ENCODE results near the gene PRKN. TPM values are rescaled to one million over a fixed set of nuclear protein-coding genes. Genes with fewer than 3 reads are reported as not detected.

PRKN gene
- total and polyA plus RNA-seq, 9 of the 15 experiments (the other 6 are each of a cell fraction or from before 2014, with no cell fraction given): 0.03 to 0.96 (median 0.15) TPM; not detected in 2

DNA sequence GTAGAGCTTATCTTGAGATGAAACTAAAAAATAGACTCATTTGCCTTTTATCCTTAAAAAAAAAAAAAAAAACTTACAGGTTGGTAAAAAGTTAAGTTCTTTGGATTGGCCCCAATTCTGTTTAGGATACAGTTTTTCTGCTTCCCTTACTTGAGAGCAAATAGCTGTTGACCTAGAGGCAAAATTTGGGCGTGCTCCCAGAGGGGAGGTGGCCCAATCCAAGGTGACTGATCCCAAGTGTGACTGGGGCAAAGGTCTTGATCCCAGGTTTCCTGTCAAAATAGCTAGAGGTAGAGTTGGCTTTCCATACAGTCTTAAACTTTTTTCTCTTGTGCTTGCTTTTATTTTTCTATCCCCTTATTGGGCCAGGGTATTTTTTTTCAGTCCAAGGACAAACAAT lies 1089.9 kb downstream of the PRKN start:
- Histone ChIP-seq H3K4me1 (replicated peaks in 1 of 2; ENCODE audit: control insufficient read depth in 2 of 2, insufficient read depth in 2 of 2, low read length in 2 of 2) (no peaks in the 10 kb centered on the region), H3K79me2 (ENCODE audit: control insufficient read depth, insufficient read depth, low read length) (no peaks in the 10 kb centered on the region), H3K9me3 (replicated peaks; ENCODE audit: control insufficient read depth, insufficient read depth, low read depth, low read length) (no peaks in the 10 kb centered on the region), H2AFZ (ENCODE audit: low read depth, low read length) (no peak overlapping the region), H3K4me2 (ENCODE audit: insufficient read depth, low read length) (no peak overlapping the region), H3K36me3 (ENCODE audit: control insufficient read depth, insufficient read depth, low read length) (no peaks in the 10 kb centered on the region), H3K9me1 (ENCODE audit: control insufficient read depth, insufficient read depth, low read length) (no peaks in the 10 kb centered on the region), H3K9ac (ENCODE audit: insufficient read depth in 1 of 2, low read depth in 2 of 2, low read length in 2 of 2) (no peak overlapping the region), H3K4me3 (no peak overlapping the region), H4K20me1 (replicated peaks; ENCODE audit: control insufficient read depth, insufficient read depth, low read length) (no peaks in the 10 kb centered on the region), H3K27me3 (ENCODE audit: control insufficient read depth in 2 of 2, insufficient read depth in 2 of 2, low read length in 2 of 2) (peaks cover 0 to 16% of the 10 kb centered on the region in 2 experiments; a peak in 4 of 5 replicates), H3K27ac (ENCODE audit: extremely low read depth, low read depth, low read length) (no peak overlapping the region)
- no TSS peak for BruUV-seq (replicated peaks)
- ChIA-PET POLR2A (no interaction called here), CTCF (ENCODE audit: low intra/inter-chr PET ratio) (interaction anchor here (0.7 kb wide), 1 partner anchor 12 kb away, joined by 3 read pairs; no protein-coding TSS in a partner anchor)
- intact Hi-C loops (cut with micrococcal nuclease) (no loop called here), in situ Hi-C loops (cut with MboI) (no loop called here)
- 0% methylated on average over 1 of the region's 1 CpG for WGBS (ENCODE audit: insufficient coverage, low coverage, missing lambda C conversion rate)
- FAIRE-seq: no peak
- no peak for DNase-seq (ENCODE audit: extremely low read depth in 1 of 4, low spot score in 3 of 4)
- ATAC-seq: no peak
- TF ChIP-seq MAZ (CRISPR knock-in tag; conservative IDR thresholded peaks at IDR 0.05 in 1 of 2, IDR thresholded peaks at IDR 0.05 in 1 of 2) (no peak), ILF3 (IDR thresholded peaks at IDR 0.05; ENCODE audit: borderline replicate concordance) (no peak), RFX7 (CRISPR knock-in tag; IDR thresholded peaks at IDR 0.05) (no peak), YBX1 (IDR thresholded peaks at IDR 0.05) (no peak), RB1 (IDR thresholded peaks at IDR 0.05; ENCODE audit: low read depth) (no peak), ZZZ3 (IDR thresholded peaks at IDR 0.05) (no peak)
- TF ChIP-seq, protein P1, sequence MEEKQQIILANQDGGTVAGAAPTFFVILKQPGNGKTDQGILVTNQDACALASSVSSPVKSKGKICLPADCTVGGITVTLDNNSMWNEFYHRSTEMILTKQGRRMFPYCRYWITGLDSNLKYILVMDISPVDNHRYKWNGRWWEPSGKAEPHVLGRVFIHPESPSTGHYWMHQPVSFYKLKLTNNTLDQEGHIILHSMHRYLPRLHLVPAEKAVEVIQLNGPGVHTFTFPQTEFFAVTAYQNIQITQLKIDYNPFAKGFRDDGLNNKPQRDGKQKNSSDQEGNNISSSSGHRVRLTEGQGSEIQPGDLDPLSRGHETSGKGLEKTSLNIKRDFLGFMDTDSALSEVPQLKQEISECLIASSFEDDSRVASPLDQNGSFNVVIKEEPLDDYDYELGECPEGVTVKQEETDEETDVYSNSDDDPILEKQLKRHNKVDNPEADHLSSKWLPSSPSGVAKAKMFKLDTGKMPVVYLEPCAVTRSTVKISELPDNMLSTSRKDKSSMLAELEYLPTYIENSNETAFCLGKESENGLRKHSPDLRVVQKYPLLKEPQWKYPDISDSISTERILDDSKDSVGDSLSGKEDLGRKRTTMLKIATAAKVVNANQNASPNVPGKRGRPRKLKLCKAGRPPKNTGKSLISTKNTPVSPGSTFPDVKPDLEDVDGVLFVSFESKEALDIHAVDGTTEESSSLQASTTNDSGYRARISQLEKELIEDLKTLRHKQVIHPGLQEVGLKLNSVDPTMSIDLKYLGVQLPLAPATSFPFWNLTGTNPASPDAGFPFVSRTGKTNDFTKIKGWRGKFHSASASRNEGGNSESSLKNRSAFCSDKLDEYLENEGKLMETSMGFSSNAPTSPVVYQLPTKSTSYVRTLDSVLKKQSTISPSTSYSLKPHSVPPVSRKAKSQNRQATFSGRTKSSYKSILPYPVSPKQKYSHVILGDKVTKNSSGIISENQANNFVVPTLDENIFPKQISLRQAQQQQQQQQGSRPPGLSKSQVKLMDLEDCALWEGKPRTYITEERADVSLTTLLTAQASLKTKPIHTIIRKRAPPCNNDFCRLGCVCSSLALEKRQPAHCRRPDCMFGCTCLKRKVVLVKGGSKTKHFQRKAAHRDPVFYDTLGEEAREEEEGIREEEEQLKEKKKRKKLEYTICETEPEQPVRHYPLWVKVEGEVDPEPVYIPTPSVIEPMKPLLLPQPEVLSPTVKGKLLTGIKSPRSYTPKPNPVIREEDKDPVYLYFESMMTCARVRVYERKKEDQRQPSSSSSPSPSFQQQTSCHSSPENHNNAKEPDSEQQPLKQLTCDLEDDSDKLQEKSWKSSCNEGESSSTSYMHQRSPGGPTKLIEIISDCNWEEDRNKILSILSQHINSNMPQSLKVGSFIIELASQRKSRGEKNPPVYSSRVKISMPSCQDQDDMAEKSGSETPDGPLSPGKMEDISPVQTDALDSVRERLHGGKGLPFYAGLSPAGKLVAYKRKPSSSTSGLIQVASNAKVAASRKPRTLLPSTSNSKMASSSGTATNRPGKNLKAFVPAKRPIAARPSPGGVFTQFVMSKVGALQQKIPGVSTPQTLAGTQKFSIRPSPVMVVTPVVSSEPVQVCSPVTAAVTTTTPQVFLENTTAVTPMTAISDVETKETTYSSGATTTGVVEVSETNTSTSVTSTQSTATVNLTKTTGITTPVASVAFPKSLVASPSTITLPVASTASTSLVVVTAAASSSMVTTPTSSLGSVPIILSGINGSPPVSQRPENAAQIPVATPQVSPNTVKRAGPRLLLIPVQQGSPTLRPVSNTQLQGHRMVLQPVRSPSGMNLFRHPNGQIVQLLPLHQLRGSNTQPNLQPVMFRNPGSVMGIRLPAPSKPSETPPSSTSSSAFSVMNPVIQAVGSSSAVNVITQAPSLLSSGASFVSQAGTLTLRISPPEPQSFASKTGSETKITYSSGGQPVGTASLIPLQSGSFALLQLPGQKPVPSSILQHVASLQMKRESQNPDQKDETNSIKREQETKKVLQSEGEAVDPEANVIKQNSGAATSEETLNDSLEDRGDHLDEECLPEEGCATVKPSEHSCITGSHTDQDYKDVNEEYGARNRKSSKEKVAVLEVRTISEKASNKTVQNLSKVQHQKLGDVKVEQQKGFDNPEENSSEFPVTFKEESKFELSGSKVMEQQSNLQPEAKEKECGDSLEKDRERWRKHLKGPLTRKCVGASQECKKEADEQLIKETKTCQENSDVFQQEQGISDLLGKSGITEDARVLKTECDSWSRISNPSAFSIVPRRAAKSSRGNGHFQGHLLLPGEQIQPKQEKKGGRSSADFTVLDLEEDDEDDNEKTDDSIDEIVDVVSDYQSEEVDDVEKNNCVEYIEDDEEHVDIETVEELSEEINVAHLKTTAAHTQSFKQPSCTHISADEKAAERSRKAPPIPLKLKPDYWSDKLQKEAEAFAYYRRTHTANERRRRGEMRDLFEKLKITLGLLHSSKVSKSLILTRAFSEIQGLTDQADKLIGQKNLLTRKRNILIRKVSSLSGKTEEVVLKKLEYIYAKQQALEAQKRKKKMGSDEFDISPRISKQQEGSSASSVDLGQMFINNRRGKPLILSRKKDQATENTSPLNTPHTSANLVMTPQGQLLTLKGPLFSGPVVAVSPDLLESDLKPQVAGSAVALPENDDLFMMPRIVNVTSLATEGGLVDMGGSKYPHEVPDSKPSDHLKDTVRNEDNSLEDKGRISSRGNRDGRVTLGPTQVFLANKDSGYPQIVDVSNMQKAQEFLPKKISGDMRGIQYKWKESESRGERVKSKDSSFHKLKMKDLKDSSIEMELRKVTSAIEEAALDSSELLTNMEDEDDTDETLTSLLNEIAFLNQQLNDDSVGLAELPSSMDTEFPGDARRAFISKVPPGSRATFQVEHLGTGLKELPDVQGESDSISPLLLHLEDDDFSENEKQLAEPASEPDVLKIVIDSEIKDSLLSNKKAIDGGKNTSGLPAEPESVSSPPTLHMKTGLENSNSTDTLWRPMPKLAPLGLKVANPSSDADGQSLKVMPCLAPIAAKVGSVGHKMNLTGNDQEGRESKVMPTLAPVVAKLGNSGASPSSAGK (IDR thresholded peaks at IDR 0.05): no peak
- TF ChIP-seq, protein P2, sequence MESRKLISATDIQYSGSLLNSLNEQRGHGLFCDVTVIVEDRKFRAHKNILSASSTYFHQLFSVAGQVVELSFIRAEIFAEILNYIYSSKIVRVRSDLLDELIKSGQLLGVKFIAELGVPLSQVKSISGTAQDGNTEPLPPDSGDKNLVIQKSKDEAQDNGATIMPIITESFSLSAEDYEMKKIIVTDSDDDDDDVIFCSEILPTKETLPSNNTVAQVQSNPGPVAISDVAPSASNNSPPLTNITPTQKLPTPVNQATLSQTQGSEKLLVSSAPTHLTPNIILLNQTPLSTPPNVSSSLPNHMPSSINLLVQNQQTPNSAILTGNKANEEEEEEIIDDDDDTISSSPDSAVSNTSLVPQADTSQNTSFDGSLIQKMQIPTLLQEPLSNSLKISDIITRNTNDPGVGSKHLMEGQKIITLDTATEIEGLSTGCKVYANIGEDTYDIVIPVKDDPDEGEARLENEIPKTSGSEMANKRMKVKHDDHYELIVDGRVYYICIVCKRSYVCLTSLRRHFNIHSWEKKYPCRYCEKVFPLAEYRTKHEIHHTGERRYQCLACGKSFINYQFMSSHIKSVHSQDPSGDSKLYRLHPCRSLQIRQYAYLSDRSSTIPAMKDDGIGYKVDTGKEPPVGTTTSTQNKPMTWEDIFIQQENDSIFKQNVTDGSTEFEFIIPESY (CRISPR knock-in tag; IDR thresholded peaks at IDR 0.05): no peak
